Breast epithelium (tissue), 4 donors: ENCODE results near the gene PRDM10. TPM values are rescaled to one million over a fixed set of nuclear protein-coding genes. Genes with fewer than 3 reads are reported as not detected.
"Not testable (repeated sequence)": the region's sequence is repeated elsewhere in the genome, so short reads cannot be mapped to it uniquely, and the experiment has no call there.

Experiments
- DNase-seq, 2 donors: peaks; one replicate each; pipeline ENCODE4 v3.0.0-alpha.2; 2019; ENCODE audit warnings: low spot score in 2 of 2
- H3K27ac ChIP-seq, 2 donors: fragments of 200-600 bp; sonication (generic) in 1 of 2; one replicate each; pipeline ENCODE4 v1.5.1; 2016 to 2019; ENCODE audit warnings: mild to moderate bottlenecking in 1 of 2
- H3K27me3 ChIP-seq, 2 donors: fragments of 200-600 bp; sonication (generic) in 1 of 2; one replicate each; pipeline versions ENCODE4 v1.5.1 to v1.6.0; 2017 to 2019; ENCODE audit warnings: control low read depth in 1 of 2, mild to moderate bottlenecking in 1 of 2
- H3K36me3 ChIP-seq: fragments of 200-600 bp; one replicate; pipeline ENCODE4 v1.5.1; 2019
- H3K4me1 ChIP-seq, 2 donors: fragments of 200-600 bp; sonication (generic); one replicate each; pipeline ENCODE4 v1.5.1; 2016 to 2019; ENCODE audit warnings: control low read depth in 1 of 2
- H3K4me3 ChIP-seq, 3 donors: fragments of 200-600 bp; sonication (generic); 1 replicate in 2 of 3; 2 replicates in 1 of 3; pipeline ENCODE4 v1.5.1; 2016 to 2019; ENCODE audit warnings: mild to moderate bottlenecking in 3 of 3, moderate library complexity in 2 of 3
- H3K9me3 ChIP-seq, 2 donors: fragments of 200-600 bp; sonication (generic) in 1 of 2; one replicate each; pipeline ENCODE4 v1.5.1; 2016 to 2019; ENCODE audit warnings: control low read depth in 1 of 2
- POLR2A ChIP-seq: fragments of 450-650 bp; IDR thresholded peaks from one replicate; pipeline ENCODE4 v1.6.1; 2016; ENCODE audit warnings: antibody characterized with exemption, mild to moderate bottlenecking, moderate library complexity
- POLR2AphosphoS5 ChIP-seq, 3 donors: sonication (generic); formaldehyde crosslinking; IDR thresholded peaks; one replicate each; pipeline ENCODE4 v1.6.1; 2017; ENCODE audit warnings: antibody characterized with exemption in 3 of 3
- intact Hi-C: fragments of 100-400 bp; cut with DNase I; formaldehyde crosslinking; loops from one replicate; pipeline ENCODE4 v1.15.1; 2023; ENCODE audit warnings: low total_unique reads
- total RNA-seq, 3 donors: library from RNA; depleted of rRNA; stranded (reverse); fragments of >200 nt; gene quantifications; one replicate each; pipeline ENCODE4 v1.1.0, GENCODE V29; 2016
- TF ChIP-seq, protein P1 (sequence below), 3 donors: fragments of 450-650 bp; IDR thresholded peaks; one replicate each; pipeline ENCODE4 v1.5.1; 2016 to 2017; ENCODE audit warnings: antibody characterized with exemption in 3 of 3, mild to moderate bottlenecking in 3 of 3, moderate library complexity in 3 of 3

PRDM10 gene
- total RNA-seq, 3 donors from 2014 or later: 4.5 to 15.2 (median 10.8) TPM

DNA sequence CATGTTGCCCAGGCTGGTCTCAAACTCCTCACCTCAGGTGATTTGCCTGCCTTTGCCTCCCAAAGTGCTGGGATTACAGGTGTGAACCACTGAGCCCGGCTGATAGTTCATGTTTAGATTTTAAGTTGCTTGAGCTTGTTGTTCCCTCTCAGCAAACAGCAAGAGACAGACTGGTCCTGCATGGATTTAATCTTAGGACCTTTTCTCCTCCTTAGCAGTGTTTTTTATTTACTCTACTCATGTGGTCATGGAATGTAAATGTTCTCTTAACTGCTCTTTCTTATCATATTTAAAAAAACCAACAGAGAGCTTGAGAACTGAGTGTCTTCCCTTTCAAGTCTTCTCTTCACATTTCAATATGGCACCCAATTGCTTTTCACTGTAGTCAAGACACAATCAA is 22.7 kb upstream of the PRDM10 start:
- Histone ChIP-seq H3K27me3 (no peaks in the 10 kb centered on the region), H3K4me3 (no peak overlapping the region), H3K27ac (no peak overlapping the region), H3K4me1 (no peaks in the 10 kb centered on the region), H3K36me3 (no peaks in the 10 kb centered on the region), H3K9me3 (no peaks in the 10 kb centered on the region)
- TF ChIP-seq, protein P1, sequence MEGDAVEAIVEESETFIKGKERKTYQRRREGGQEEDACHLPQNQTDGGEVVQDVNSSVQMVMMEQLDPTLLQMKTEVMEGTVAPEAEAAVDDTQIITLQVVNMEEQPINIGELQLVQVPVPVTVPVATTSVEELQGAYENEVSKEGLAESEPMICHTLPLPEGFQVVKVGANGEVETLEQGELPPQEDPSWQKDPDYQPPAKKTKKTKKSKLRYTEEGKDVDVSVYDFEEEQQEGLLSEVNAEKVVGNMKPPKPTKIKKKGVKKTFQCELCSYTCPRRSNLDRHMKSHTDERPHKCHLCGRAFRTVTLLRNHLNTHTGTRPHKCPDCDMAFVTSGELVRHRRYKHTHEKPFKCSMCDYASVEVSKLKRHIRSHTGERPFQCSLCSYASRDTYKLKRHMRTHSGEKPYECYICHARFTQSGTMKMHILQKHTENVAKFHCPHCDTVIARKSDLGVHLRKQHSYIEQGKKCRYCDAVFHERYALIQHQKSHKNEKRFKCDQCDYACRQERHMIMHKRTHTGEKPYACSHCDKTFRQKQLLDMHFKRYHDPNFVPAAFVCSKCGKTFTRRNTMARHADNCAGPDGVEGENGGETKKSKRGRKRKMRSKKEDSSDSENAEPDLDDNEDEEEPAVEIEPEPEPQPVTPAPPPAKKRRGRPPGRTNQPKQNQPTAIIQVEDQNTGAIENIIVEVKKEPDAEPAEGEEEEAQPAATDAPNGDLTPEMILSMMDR (IDR thresholded peaks at IDR 0.05): no peak
- TF ChIP-seq POLR2AphosphoS5 (IDR thresholded peaks at IDR 0.05): no peak
- TF ChIP-seq POLR2A: no peak
- no peak for DNase-seq
- intact Hi-C loops: no loop called here

DNA sequence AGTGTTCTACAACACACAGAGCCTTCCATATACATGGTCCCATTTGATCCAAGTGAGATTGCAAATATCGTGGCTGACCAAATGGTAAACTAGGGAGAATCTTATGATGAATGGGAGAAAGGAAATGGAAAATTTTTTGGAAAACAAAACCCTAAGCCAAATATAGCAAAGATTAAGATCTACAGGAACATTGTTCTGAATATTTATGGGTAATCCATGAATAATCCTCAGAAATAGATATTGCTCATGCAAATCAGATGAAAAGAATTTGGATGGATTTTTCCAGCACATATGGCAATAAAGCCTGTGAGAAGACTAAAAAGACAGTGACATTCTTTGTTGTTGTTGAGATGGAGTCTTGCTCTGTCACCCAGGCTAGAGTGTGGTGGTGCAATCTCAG is 21.7 kb upstream of the PRDM10 start:
- H3K4me1 ChIP-seq: no peaks in the 10 kb centered on the region
- H3K36me3 ChIP-seq: no peaks in the 10 kb centered on the region
- TF ChIP-seq POLR2A (no peak), POLR2AphosphoS5 (IDR thresholded peaks at IDR 0.05) (no peak)
- TF ChIP-seq, protein P1 (IDR thresholded peaks at IDR 0.05): no peak
- intact Hi-C loops: no loop called here
- H3K9me3 ChIP-seq: no peaks in the 10 kb centered on the region
- DNase-seq: no peak
- H3K4me3 ChIP-seq: no peak overlapping the region
- H3K27ac ChIP-seq: no peak overlapping the region
- no peaks in the 10 kb centered on the region for H3K27me3 ChIP-seq

GRCh38 chr11:130023204-130023603 is 20.6 kb upstream of the PRDM10 start:
- no peaks in the 10 kb centered on the region for H3K9me3 ChIP-seq
- DNase-seq: no peak
- no peaks in the 10 kb centered on the region for H3K36me3 ChIP-seq
- peak overlapping the region in 1 of 2 donors; percentile 43 for H3K27ac ChIP-seq
- intact Hi-C loops: no loop called here
- no peaks in the 10 kb centered on the region for H3K4me1 ChIP-seq
- TF ChIP-seq POLR2A (no peak), POLR2AphosphoS5 (IDR thresholded peaks at IDR 0.05) (no peak)
- TF ChIP-seq, protein P1 (IDR thresholded peaks at IDR 0.05): no peak
- no peaks in the 10 kb centered on the region for H3K27me3 ChIP-seq
- no peak overlapping the region for H3K4me3 ChIP-seq

- H3K27me3 ChIP-seq: no peaks in the 10 kb centered on the region
- intact Hi-C loops: no loop called here
- no peak overlapping the region for H3K4me3 ChIP-seq
- no peak for DNase-seq
- H3K36me3 ChIP-seq: no peaks in the 10 kb centered on the region
- no peaks in the 10 kb centered on the region for H3K4me1 ChIP-seq
- no peak for TF ChIP-seq POLR2AphosphoS5 (IDR thresholded peaks at IDR 0.05)
- no peak for TF ChIP-seq POLR2A
- TF ChIP-seq, protein P1 (IDR thresholded peaks at IDR 0.05): no peak
- no peak overlapping the region for H3K27ac ChIP-seq
- no peaks in the 10 kb centered on the region for H3K9me3 ChIP-seq
Measured at GRCh38 chr11:130022799-130023198, 20.2 kb upstream of the PRDM10 start.

DNA sequence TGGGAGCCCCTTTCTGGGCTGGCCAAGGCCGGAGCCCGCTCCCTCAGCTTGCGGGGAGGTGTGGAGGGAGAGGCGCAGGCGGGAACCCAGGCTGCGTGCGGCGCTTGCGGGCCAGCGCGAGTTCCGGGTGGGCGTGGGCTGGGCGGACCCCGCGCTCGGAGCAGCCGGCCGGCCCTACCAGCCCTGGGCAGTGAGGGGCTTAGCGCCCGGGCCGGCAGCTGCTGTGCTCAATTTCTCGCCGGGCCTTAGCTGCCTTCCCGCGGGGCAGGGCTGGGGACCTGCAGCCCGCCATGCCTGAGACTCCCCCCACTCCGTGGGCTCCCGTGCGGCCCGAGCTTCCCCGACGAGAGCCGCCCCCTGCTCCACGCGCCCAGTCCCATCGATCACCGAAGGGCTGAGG is 19.0 kb upstream of the PRDM10 start:
- H3K4me1 ChIP-seq, H3K27me3 ChIP-seq, DNase-seq, H3K9me3 ChIP-seq, H3K27ac ChIP-seq, H3K36me3 ChIP-seq, intact Hi-C loops, H3K4me3 ChIP-seq: not testable (repeated sequence)

GRCh38 chr11:130020323-130020722 is 17.7 kb upstream of the PRDM10 start:
- DNase-seq: no peak
- intact Hi-C loops: no loop called here
- TF ChIP-seq POLR2AphosphoS5 (IDR thresholded peaks at IDR 0.05): no peak
- no peak for TF ChIP-seq POLR2A
- TF ChIP-seq, protein P1 (IDR thresholded peaks at IDR 0.05): no peak

DNA sequence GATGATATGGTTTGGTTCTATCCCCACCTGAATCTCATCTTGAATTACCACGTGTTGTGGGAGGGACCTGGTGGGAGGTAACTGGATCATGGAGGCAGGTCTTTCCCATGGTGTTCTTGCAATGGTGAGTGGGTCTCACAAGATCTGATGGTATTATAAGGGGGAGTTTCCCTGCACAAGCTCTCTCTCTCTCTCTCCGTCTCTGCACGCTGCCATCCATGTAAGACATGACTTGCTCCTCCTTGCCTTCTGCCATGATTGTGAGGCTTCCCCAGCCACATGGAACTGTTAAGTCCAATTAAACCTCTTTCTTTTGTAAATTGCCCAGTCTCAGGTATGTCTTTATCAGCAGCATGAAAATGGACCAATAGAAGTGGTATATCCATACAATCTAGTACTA is 13.2 kb upstream of the PRDM10 start:
- not testable (repeated sequence) for H3K4me1 ChIP-seq, DNase-seq, H3K27me3 ChIP-seq, H3K9me3 ChIP-seq, H3K27ac ChIP-seq, H3K4me3 ChIP-seq, H3K36me3 ChIP-seq
- intact Hi-C loops: loop anchor here (10.0 kb wide), 1 partner anchor 49 kb away; the partner anchor contains the start of gene APLP2

More at GRCh38 chr11:130020323-130020722, 17.7 kb upstream of the PRDM10 start:
- Histone ChIP-seq H3K4me3 (no peak overlapping the region), H3K27ac (no peak overlapping the region), H3K27me3 (no peaks in the 10 kb centered on the region), H3K36me3 (no peaks in the 10 kb centered on the region), H3K9me3 (no peaks in the 10 kb centered on the region), H3K4me1 (no peaks in the 10 kb centered on the region)
